ENCODE measurements around the gene CACNA1F.

The CACNA1F gene

DNA sequence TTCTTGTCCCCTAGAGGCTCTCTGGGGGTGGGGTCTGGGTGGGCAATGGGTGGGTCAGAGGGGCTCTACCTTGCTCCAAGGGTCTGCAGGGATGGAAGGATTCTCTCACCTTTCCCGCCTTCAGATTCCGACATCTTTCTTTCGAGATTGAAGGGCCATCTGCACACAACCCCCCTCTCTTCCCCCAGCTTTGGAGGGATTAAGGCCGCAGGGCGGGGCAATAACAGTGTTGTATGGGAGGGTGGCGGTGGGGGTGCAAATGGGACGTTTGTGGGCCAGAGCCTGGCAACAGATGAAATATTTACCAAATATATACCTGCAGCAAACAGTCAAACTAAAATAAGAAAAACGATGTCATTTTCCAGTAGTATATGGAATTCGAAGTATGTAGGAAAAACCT lies at the start of gene CACNA1F:
Gene CACNA1F, minus strand, starts transcription at position 165 of the 400 bp plus-strand sequence. Its CDS starts 31 bp downstream, at position 134.
- FAIRE-seq: no peak

- FAIRE-seq: no peak
Observed at GRCh38 chrX:49282647-49283011, 49.5 kb upstream of the CACNA1F start.

GRCh38 chrX:49278081-49278480 lies 44.9 kb upstream of the CACNA1F start:
- no peak for FAIRE-seq

DNA sequence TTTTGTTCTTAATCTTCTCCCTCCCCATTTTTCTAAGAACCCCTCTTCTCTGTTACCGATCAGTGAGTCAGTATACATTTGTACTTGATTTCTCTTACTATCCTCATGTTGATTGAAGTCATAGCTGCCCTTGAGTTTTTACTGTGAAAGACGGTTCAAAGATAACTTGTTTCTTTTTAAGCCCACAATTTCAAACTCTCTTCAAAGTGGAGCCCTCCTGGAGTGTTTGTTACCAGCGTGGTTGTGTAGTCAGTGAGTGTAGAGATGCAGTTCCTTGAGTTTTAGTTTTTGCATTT lies 44.3 kb upstream of the CACNA1F start:
- FAIRE-seq: no peak

DNA sequence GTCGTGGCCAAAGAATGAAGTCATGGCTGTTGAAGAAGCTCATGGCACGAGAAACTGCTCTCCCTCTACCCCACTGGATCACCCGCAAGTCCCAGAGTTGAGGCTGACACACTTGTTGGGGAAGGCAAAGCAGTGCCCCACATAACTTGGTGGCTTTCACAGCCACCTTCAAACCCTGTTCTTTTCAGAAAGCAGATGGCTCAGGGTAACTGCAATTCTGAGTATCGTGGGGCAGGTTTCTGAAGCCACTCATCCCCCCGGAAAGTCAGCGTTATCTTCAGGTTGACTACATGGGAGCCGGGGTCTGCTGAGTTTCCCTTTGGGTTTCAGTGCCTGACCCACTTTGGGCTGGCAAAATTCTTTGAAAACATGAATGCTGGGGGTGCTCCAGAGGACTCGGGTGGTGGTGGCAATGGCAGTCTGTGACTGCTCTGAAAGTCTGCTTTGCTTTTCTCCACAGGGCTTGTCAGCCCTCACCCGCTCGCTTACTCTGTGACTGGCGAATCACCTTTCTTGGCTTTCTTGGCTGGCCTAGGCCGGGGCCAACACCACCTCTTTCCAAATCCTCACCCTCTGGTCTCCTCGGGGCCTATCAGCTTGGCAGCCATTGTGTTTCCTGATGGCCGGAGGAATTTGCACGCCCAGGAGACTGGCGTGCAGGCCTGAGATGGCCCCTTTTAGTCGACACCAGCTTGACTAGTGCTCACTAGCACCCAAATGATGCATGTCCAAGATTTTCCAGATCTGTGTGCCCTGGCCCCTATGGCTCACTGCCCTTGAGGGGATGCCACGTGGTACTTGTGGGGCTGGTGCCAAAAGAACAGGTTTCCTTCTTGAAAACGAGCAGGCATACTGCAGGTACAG lies 43.8 kb upstream of the CACNA1F start:
- no peak for FAIRE-seq

GRCh38 chrX:49276207-49276606 lies 43.1 kb upstream of the CACNA1F start:
- FAIRE-seq: no peak

DNA sequence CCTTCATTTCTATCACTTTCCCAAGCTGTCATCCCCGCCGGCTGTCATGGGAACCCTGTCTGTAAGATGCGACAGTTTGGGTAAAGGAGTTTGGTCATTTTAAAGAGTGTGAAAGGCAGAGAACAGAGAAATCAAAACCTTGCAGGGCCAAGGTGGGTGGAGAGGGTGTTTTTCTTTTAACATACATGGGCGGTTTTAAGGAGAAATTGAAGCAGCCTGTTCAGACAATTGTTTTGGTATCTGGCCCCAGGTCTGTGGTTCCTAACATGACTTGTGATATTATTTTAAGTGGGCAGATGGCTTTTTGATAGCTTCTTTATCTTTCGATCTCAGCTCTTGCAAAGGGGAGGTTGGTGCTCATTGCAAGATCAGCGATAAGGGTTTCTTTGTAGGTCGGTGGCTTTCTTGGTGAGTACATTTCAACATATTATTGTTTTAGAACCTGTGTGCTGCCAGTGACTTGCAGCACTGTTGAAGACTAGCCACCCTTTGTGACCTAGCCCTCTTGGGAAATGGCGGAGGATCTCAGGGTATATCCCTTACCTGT lies 40.1 kb upstream of the CACNA1F start:
- FAIRE-seq: no peak

DNA sequence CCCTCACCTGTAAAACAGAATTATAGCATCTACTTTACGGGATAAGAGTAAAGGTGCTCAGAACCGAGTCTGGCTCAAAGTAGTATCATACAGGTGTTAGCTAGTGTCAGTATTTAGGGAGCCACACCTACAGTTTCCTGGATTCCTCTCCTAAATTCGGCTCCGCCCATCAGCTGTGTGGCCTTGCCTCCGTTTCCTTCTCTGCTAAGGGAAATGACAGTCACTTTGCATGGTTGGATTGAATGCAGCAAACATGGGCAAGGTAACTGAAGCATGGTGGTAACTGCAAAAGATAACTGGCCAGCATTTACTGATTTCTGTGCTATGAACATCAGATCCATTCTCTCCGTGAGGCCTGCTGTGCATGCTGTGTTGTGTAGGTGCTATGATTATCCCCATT lies 39.3 kb upstream of the CACNA1F start:
- no peak for FAIRE-seq

GRCh38 chrX:49271341-49271740 lies 38.2 kb upstream of the CACNA1F start:
- no peak for FAIRE-seq

GRCh38 chrX:49270249-49270921 lies 37.2 kb upstream of the CACNA1F start:
- FAIRE-seq: no peak

- no peak for FAIRE-seq
Observed at GRCh38 chrX:49269767-49270248, 36.7 kb upstream of the CACNA1F start, which contains the start of gene PPP1R3F. Gene PPP1R3F (plus strand): TSS chrX:49269793. CDS start chrX:49269870, 77 bp downstream.

GRCh38 chrX:49269010-49269766 lies 36.0 kb upstream of the CACNA1F start:
- peak; percentile 88 for FAIRE-seq

GRCh38 chrX:49268702-49269009 lies 35.5 kb upstream of the CACNA1F start:
- FAIRE-seq: no peak

GRCh38 chrX:49266523-49267445 lies 33.6 kb upstream of the CACNA1F start:
- no peak for FAIRE-seq

DNA sequence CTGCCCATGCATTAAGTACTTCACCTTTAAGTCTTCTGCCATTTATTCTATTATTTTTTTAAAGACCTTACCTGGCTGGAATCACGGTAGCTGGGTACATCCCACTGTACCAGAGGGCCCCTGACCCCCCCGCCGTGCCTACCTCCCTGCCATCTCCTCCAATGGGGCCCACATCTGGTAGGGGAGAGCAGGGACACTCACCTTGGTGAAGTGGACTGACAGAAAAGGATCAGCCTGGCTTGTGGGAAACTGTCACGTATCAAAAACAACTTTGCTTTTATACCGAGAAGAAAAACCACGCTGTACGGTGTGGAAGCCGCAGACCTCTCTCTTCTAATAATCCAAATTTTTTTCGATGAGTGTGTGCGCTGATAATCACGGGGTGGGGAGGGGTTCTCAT lies 31.3 kb upstream of the CACNA1F start, which contains the start of gene FOXP3:
Gene FOXP3, minus strand, starts transcription at position 251 of the 400 bp plus-strand sequence. CDS start 6,205 bp downstream, outside the sequence.
- no peak for FAIRE-seq

DNA sequence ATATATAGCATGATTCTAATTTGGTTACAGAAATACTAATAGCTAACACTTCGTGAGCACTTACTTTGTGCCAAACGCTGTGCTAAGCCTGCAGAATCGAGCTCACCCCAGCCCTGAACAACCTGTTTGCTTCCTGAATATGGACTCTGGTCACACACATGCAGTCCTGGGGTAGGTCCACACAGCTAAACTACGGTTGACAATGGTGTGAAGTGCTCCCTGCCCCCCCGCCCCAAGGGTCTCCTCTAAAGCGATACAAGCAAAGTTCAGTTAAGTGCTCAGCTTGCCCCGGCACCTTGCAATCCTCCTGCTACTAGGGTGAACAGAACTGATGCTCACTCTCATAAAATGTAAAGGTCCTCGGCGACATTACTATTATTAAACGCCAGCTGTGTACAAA lies 30.5 kb upstream of the CACNA1F start:
- no peak for FAIRE-seq

DNA sequence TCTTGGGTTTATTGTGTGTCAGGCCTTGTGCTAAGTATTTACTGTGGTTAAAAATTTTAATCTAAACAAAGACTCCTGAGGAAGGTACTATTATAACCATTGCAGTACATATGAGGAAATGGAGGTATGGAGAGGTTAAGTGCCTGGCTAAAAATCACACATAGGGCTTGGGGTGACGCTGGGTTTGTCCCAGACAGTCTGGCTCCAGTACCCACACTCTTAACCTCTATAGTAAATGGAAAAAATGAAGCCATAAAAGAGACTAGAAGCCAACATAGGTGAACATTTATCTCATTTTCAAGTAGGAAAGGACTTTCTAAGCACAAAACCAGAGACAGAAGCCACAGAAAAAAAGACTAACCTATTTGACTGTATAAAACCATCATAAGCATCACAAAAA lies 29.5 kb upstream of the CACNA1F start:
- FAIRE-seq: no peak

GRCh38 chrX:49260221-49260985 lies 27.3 kb upstream of the CACNA1F start:
- FAIRE-seq: no peak

DNA sequence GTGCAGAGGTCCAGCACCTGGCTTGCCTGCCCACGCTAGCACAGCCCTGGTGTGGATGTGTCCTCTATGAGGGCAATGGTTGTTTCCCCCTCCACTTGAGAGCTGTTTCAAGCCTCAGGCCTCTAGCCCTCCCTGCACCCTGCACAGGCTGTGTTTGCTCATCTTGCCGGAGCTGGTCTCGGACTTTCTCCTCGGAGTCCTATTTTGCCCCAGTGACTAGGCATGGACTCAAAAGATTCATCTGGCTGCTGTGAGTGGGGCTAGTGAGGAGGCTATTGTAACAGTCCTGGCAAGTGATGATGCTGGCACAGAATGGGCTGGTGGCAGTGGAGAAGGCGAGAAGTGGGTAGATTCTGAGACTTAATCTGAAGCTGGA lies 25.6 kb upstream of the CACNA1F start:
- FAIRE-seq: no peak

DNA sequence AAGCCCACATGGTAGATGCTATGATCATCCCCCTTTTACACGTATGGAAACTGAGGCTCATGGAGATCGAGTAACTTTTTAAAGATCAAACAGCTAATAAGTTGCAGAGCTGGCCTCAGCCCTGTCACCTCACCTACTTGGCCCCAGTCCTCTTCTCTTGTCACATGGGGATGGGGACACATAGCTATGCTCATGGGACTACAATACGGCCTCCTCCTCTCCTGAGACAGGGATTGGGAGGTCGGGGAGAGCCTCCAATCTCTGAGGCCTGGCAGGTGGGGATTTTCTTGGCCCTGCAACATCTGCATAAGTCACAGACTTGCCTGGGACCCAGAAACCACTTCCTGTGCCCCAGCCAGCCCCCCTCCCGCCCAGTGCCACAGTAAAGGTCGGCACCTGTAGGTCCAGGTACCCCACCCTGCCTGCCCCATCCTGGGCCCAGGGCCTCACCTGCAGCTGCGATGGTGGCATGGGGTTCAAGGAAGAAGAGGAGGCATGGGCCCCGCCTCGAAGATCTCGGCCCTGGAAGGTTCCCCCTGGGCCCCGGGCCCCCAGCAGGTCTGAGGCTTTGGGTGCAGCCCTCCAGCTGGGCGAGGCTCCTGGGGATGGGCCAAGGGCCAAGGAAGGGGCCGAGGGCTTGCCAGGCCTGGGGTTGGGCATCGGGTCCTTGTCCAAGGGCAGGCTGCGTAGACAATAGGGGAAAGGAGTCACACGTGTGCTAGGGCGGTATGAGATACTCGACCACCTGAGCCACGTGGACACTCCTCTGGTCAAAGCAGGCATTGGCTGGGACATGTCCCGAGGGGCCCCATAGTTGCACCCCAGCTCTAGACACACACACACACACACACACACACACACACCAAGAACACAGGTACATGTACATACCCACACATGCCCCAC lies 25.0 kb upstream of the CACNA1F start:
- FAIRE-seq: no peak
